ENCODE data around the gene CCDC179. TPM values are rescaled to one million over a fixed set of nuclear protein-coding genes. Genes with fewer than 3 reads are reported as not detected.

CCDC179 gene
- total RNA-seq, 4 donors from 2014 or later, result not detected

GRCh38 chr11:22829231-22830081 is 30.8 kb downstream of the CCDC179 start, which contains the start of gene SVIP:
TSS of gene SVIP (minus strand) at chr11:22829801. CDS start at chr11:22829748, 53 bp downstream.
- DNase-seq (ENCODE audit: low spot score in 2 of 2), result peak; percentile 83 to 98
- peak within 1 kb of the TSS; percentile 80 for H3K4me3 ChIP-seq (ENCODE audit: low read depth, poor library complexity, severe bottlenecking)
- TF ChIP-seq, protein P1, sequence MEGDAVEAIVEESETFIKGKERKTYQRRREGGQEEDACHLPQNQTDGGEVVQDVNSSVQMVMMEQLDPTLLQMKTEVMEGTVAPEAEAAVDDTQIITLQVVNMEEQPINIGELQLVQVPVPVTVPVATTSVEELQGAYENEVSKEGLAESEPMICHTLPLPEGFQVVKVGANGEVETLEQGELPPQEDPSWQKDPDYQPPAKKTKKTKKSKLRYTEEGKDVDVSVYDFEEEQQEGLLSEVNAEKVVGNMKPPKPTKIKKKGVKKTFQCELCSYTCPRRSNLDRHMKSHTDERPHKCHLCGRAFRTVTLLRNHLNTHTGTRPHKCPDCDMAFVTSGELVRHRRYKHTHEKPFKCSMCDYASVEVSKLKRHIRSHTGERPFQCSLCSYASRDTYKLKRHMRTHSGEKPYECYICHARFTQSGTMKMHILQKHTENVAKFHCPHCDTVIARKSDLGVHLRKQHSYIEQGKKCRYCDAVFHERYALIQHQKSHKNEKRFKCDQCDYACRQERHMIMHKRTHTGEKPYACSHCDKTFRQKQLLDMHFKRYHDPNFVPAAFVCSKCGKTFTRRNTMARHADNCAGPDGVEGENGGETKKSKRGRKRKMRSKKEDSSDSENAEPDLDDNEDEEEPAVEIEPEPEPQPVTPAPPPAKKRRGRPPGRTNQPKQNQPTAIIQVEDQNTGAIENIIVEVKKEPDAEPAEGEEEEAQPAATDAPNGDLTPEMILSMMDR (IDR thresholded peaks at IDR 0.05), result no peak
- no peak for TF ChIP-seq POLR2A (IDR thresholded peaks at IDR 0.05)
- intact Hi-C loops (cut with DNase I; ENCODE audit: low total_unique reads), result no loop called here
- WGBS, 2 donors, result 0 to 1% methylated on average over 35 to 43 of the region's 79 CpGs

DNA sequence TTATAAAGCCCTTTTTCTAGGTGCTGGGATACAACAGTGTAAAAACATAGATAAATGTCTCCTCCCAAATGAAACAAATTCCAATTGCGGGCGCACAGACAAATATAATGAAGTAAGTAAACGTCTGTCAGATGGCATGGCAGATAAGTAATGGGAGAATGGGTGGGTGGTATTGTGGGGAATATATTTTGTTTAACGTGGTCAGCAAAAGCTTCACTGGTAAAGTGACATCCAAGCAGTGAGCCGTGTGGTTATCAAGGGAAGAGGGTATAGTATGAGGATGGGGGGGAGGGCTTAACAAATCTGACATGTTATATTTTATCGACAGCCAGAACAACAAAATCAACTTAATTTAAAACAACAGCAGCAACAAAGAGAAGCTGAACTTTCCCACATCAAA is 31.9 kb downstream of the CCDC179 start:
- 63 to 73% methylated on average over 6 of the region's 6 CpGs for WGBS, 2 donors
- TF ChIP-seq, protein P1 (IDR thresholded peaks at IDR 0.05), result no peak
- no peak for TF ChIP-seq POLR2A (IDR thresholded peaks at IDR 0.05)
- intact Hi-C loops (cut with DNase I; ENCODE audit: low total_unique reads), result no loop called here
- no peak for DNase-seq (ENCODE audit: low spot score in 2 of 2)
- no peak overlapping the region for H3K4me3 ChIP-seq (ENCODE audit: low read depth, poor library complexity, severe bottlenecking)

- WGBS, 2 donors, result 92 to 94% methylated on average over 2 of the region's 2 CpGs
- no peak for TF ChIP-seq POLR2A (IDR thresholded peaks at IDR 0.05)
- TF ChIP-seq, protein P1 (IDR thresholded peaks at IDR 0.05), result no peak
- H3K4me3 ChIP-seq (ENCODE audit: low read depth, poor library complexity, severe bottlenecking), result no peak overlapping the region
- intact Hi-C loops (cut with DNase I; ENCODE audit: low total_unique reads), result no loop called here
- no peak for DNase-seq (ENCODE audit: low spot score in 2 of 2)
Observed at GRCh38 chr11:22822203-22822602, 38.1 kb downstream of the CCDC179 start.

DNA sequence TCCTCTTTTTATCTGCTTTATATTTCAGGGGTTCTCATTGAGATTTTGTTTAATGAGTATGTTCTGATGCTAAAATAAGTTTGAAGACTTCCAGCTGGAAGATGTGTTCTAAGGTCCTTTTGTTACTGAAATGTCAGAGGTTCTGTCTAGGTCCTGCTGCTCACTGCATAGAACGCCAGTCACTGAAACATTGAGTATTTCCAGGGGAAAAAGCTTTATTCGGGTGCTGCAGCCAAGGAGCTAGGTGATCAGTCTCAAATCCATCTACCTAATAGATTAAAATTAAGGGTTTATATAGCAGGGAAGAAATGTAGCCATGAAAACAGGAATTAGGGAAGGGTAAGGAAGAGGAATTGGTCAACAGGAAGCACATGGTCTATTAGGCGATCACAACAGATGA is 50.4 kb downstream of the CCDC179 start:
- no peak for TF ChIP-seq POLR2A (IDR thresholded peaks at IDR 0.05)
- TF ChIP-seq, protein P1 (IDR thresholded peaks at IDR 0.05), result no peak
- intact Hi-C loops (cut with DNase I; ENCODE audit: low total_unique reads), result no loop called here
- no peak for DNase-seq (ENCODE audit: low spot score in 2 of 2)
- H3K4me3 ChIP-seq (ENCODE audit: low read depth, poor library complexity, severe bottlenecking), result no peak overlapping the region
- 84 to 92% methylated on average over 3 of the region's 3 CpGs for WGBS, 2 donors

DNA sequence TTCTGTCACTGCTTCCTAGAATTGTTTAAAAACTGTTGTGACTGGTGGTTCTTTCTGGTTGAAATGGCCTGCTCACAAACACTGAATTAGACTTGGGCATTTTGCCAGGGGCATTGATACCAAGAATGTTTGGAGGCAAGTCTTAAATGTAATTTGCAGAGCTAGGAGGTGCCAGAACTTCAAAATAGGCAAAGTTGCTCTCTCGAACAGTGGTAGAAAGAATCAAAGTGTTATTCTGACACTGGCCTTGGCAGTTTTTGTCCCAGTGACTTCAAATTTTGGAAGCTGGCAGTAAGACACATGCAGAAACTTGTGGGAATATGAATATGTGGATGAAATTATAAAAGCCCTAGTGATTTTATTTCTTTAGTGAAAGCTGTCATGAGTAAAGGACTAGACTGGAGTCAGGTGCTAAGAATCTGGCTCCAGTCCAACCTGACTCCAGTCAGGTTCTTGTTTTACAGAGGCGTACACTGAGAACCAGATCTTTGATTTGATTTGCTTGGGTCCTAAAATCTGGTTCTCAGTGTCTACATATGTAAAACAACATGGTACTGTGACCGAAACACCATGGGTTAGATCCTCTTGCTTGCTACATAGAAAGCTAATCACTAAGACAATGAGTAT is 51.6 kb downstream of the CCDC179 start:
- no peak overlapping the region for H3K4me3 ChIP-seq (ENCODE audit: low read depth, poor library complexity, severe bottlenecking)
- TF ChIP-seq, protein P1 (IDR thresholded peaks at IDR 0.05), result no peak
- no peak for DNase-seq (ENCODE audit: low spot score in 2 of 2)
- intact Hi-C loops (cut with DNase I; ENCODE audit: low total_unique reads), result no loop called here
- 62 to 64% methylated on average over 3 of the region's 3 CpGs for WGBS, 2 donors

Measured in lower leg skin (tissue), 4 donors.